Measurements from ENCODE around the gene PHEX. TPM values are rescaled to one million over a fixed set of nuclear protein-coding genes. Genes with fewer than 3 reads are reported as not detected.
A peak's percentile ranks its signal among the peaks of the same experiment; 100 is the strongest.

PHEX gene
- total and polyA plus RNA-seq, 4 donors = 0.55 to 1.2 (median 0.77) TPM

GRCh38 chrX:22116605-22117546 lies 84.8 kb downstream of the PHEX start:
- no CpG with 5 or more reads among the region's 7 CpGs for WGBS (ENCODE audit: insufficient coverage)
- H3K4me3 ChIP-seq (ENCODE audit: low read depth, low read length) = no peak overlapping the region
- no peaks in the 10 kb centered on the region for H3K4me1 ChIP-seq (ENCODE audit: control insufficient read depth, insufficient read depth, low read length)
- no peak overlapping the region for H3K27ac ChIP-seq (ENCODE audit: low read depth, low read length)
- no peaks in the 10 kb centered on the region for H3K9me3 ChIP-seq (ENCODE audit: control insufficient read depth, insufficient read depth, low read length)
- no peaks in the 10 kb centered on the region for H3K36me3 ChIP-seq (ENCODE audit: control insufficient read depth, insufficient read depth, low read length)
- no peaks in the 10 kb centered on the region for H3K27me3 ChIP-seq (ENCODE audit: control insufficient read depth, insufficient read depth, low read length)
- no peak for DNase-seq (ENCODE audit: low read depth in 4 of 6, low spot score in 6 of 6)

GRCh38 chrX:22117633-22118032 lies 85.5 kb downstream of the PHEX start:
- WGBS (ENCODE audit: insufficient coverage) = no CpG with 5 or more reads among the region's 2 CpGs
- Histone ChIP-seq H3K36me3 (ENCODE audit: control insufficient read depth, insufficient read depth, low read length) (no peaks in the 10 kb centered on the region), H3K27ac (ENCODE audit: low read depth, low read length) (no peak overlapping the region), H3K4me1 (ENCODE audit: control insufficient read depth, insufficient read depth, low read length) (no peaks in the 10 kb centered on the region), H3K27me3 (ENCODE audit: control insufficient read depth, insufficient read depth, low read length) (no peaks in the 10 kb centered on the region), H3K4me3 (ENCODE audit: low read depth, low read length) (no peak overlapping the region), H3K9me3 (ENCODE audit: control insufficient read depth, insufficient read depth, low read length) (peaks cover 1% of the 10 kb centered on the region)
- DNase-seq (ENCODE audit: low read depth in 4 of 6, low spot score in 6 of 6) = no peak

GRCh38 chrX:22118161-22118830 lies 86.2 kb downstream of the PHEX start:
- Histone ChIP-seq H3K27ac (ENCODE audit: low read depth, low read length) (no peak overlapping the region), H3K27me3 (ENCODE audit: control insufficient read depth, insufficient read depth, low read length) (no peaks in the 10 kb centered on the region), H3K4me1 (ENCODE audit: control insufficient read depth, insufficient read depth, low read length) (no peaks in the 10 kb centered on the region), H3K36me3 (ENCODE audit: control insufficient read depth, insufficient read depth, low read length) (no peaks in the 10 kb centered on the region), H3K4me3 (ENCODE audit: low read depth, low read length) (no peak overlapping the region), H3K9me3 (ENCODE audit: control insufficient read depth, insufficient read depth, low read length) (peaks cover 1% of the 10 kb centered on the region)
- no CpG with 5 or more reads among the region's 10 CpGs for WGBS (ENCODE audit: insufficient coverage)
- DNase-seq (ENCODE audit: low read depth in 4 of 6, low spot score in 6 of 6) = no peak

- WGBS (ENCODE audit: insufficient coverage) = 59% methylated on average over 2 of the region's 3 CpGs
- no peak for DNase-seq (ENCODE audit: low read depth in 4 of 6, low spot score in 6 of 6)
- Histone ChIP-seq H3K9me3 (ENCODE audit: control insufficient read depth, insufficient read depth, low read length) (peaks cover 1% of the 10 kb centered on the region), H3K27me3 (ENCODE audit: control insufficient read depth, insufficient read depth, low read length) (no peaks in the 10 kb centered on the region), H3K4me3 (ENCODE audit: low read depth, low read length) (no peak overlapping the region), H3K27ac (ENCODE audit: low read depth, low read length) (no peak overlapping the region), H3K4me1 (ENCODE audit: control insufficient read depth, insufficient read depth, low read length) (no peaks in the 10 kb centered on the region), H3K36me3 (ENCODE audit: control insufficient read depth, insufficient read depth, low read length) (no peaks in the 10 kb centered on the region)
Observed at GRCh38 chrX:22121161-22121560, 89.0 kb downstream of the PHEX start.

GRCh38 chrX:22122510-22122909 lies 90.4 kb downstream of the PHEX start:
- WGBS (ENCODE audit: insufficient coverage) = 72% methylated on average over 2 of the region's 2 CpGs
- no peaks in the 10 kb centered on the region for H3K36me3 ChIP-seq (ENCODE audit: control insufficient read depth, insufficient read depth, low read length)
- H3K4me1 ChIP-seq (ENCODE audit: control insufficient read depth, insufficient read depth, low read length) = no peaks in the 10 kb centered on the region
- peak in 1 of 6 donors; percentile 10 for DNase-seq (ENCODE audit: low read depth in 4 of 6, low spot score in 6 of 6)
- H3K4me3 ChIP-seq (ENCODE audit: low read depth, low read length) = no peak overlapping the region
- peaks cover 2% of the 10 kb centered on the region for H3K27me3 ChIP-seq (ENCODE audit: control insufficient read depth, insufficient read depth, low read length)
- H3K9me3 ChIP-seq (ENCODE audit: control insufficient read depth, insufficient read depth, low read length) = peaks cover 1% of the 10 kb centered on the region
- H3K27ac ChIP-seq (ENCODE audit: low read depth, low read length) = no peak overlapping the region

GRCh38 chrX:22124098-22124497 lies 92.0 kb downstream of the PHEX start:
- Histone ChIP-seq H3K36me3 (ENCODE audit: control insufficient read depth, insufficient read depth, low read length) (no peaks in the 10 kb centered on the region), H3K9me3 (ENCODE audit: control insufficient read depth, insufficient read depth, low read length) (peaks cover 1% of the 10 kb centered on the region), H3K27me3 (ENCODE audit: control insufficient read depth, insufficient read depth, low read length) (peaks cover 2% of the 10 kb centered on the region), H3K27ac (ENCODE audit: low read depth, low read length) (no peak overlapping the region), H3K4me3 (ENCODE audit: low read depth, low read length) (no peak overlapping the region), H3K4me1 (ENCODE audit: control insufficient read depth, insufficient read depth, low read length) (no peaks in the 10 kb centered on the region)
- WGBS (ENCODE audit: insufficient coverage) = 53% methylated on average over 3 of the region's 6 CpGs
- no peak for DNase-seq (ENCODE audit: low read depth in 4 of 6, low spot score in 6 of 6)

GRCh38 chrX:22125481-22125880 lies 93.4 kb downstream of the PHEX start:
- Histone ChIP-seq H3K27me3 (ENCODE audit: control insufficient read depth, insufficient read depth, low read length) (peaks cover 2% of the 10 kb centered on the region), H3K4me3 (ENCODE audit: low read depth, low read length) (no peak overlapping the region), H3K27ac (ENCODE audit: low read depth, low read length) (no peak overlapping the region), H3K4me1 (ENCODE audit: control insufficient read depth, insufficient read depth, low read length) (no peaks in the 10 kb centered on the region), H3K36me3 (ENCODE audit: control insufficient read depth, insufficient read depth, low read length) (no peaks in the 10 kb centered on the region), H3K9me3 (ENCODE audit: control insufficient read depth, insufficient read depth, low read length) (peaks cover 1% of the 10 kb centered on the region)
- no peak for DNase-seq (ENCODE audit: low read depth in 4 of 6, low spot score in 6 of 6)
- no CpG with 5 or more reads among the region's 1 CpG for WGBS (ENCODE audit: insufficient coverage)

- no CpG with 5 or more reads among the region's 1 CpG for WGBS (ENCODE audit: insufficient coverage)
- H3K4me1 ChIP-seq (ENCODE audit: control insufficient read depth, insufficient read depth, low read length) = no peaks in the 10 kb centered on the region
- H3K9me3 ChIP-seq (ENCODE audit: control insufficient read depth, insufficient read depth, low read length) = peaks cover 1% of the 10 kb centered on the region
- H3K27ac ChIP-seq (ENCODE audit: low read depth, low read length) = no peak overlapping the region
- no peak for DNase-seq (ENCODE audit: low read depth in 4 of 6, low spot score in 6 of 6)
- no peak overlapping the region for H3K4me3 ChIP-seq (ENCODE audit: low read depth, low read length)
- peaks cover 2% of the 10 kb centered on the region for H3K27me3 ChIP-seq (ENCODE audit: control insufficient read depth, insufficient read depth, low read length)
- H3K36me3 ChIP-seq (ENCODE audit: control insufficient read depth, insufficient read depth, low read length) = no peaks in the 10 kb centered on the region
Observed at GRCh38 chrX:22126327-22126726, 94.2 kb downstream of the PHEX start.

GRCh38 chrX:22128961-22129360 lies 96.8 kb downstream of the PHEX start:
- Histone ChIP-seq H3K9me3 (ENCODE audit: control insufficient read depth, insufficient read depth, low read length) (no peaks in the 10 kb centered on the region), H3K4me1 (ENCODE audit: control insufficient read depth, insufficient read depth, low read length) (no peaks in the 10 kb centered on the region), H3K27ac (ENCODE audit: low read depth, low read length) (no peak overlapping the region), H3K27me3 (ENCODE audit: control insufficient read depth, insufficient read depth, low read length) (peaks cover 2% of the 10 kb centered on the region), H3K36me3 (ENCODE audit: control insufficient read depth, insufficient read depth, low read length) (no peaks in the 10 kb centered on the region), H3K4me3 (ENCODE audit: low read depth, low read length) (no peak overlapping the region)
- 100% methylated on average over 1 of the region's 4 CpGs for WGBS (ENCODE audit: insufficient coverage)
- DNase-seq (ENCODE audit: low read depth in 4 of 6, low spot score in 6 of 6) = no peak

All from spinal cord (tissue), 10 donors.